GM12865 (cell line): Measurements from ENCODE around the gene ARG1.

Source experiments
- DNase-seq: peaks from one replicate; pipeline ENCODE4 v3.0.0; 2010; ENCODE audit warnings: low read depth
- H3K4me3 ChIP-seq: 2 replicates; pipeline ENCODE4 v1.5.1; 2011; ENCODE audit warnings: mild to moderate bottlenecking, low read depth, low read length, control low read depth
- CTCF ChIP-seq: IDR thresholded peaks from 2 replicates; pipeline ENCODE4 v1.5.1; 2011; ENCODE audit warnings: low read length, control low read depth, low read depth, inconsistent platforms; ENCODE audit not compliant: insufficient read depth; ENCODE audit errors: missing control alignments

The ARG1 gene

GRCh38 chr6:131600716-131601115 is 27.7 kb downstream of the ARG1 start:
- H3K4me3 ChIP-seq = no peak overlapping the region
- DNase-seq = no peak
- TF ChIP-seq CTCF = no peak

- TF ChIP-seq CTCF = no peak
- DNase-seq = no peak
These were observed 29.8 kb downstream of the ARG1 start for GRCh38 chr6:131602781-131603312.

GRCh38 chr6:131613296-131613925 is 40.4 kb downstream of the ARG1 start:
- no peak overlapping the region for H3K4me3 ChIP-seq
- TF ChIP-seq CTCF = no peak
- no peak for DNase-seq

More at GRCh38 chr6:131602781-131603312, 29.8 kb downstream of the ARG1 start:
- no peak overlapping the region for H3K4me3 ChIP-seq

- no peak for DNase-seq
- TF ChIP-seq CTCF = no peak
- H3K4me3 ChIP-seq = no peak overlapping the region
These were observed 42.2 kb downstream of the ARG1 start for GRCh38 chr6:131615275-131615674.

- peak within 1 kb of the TSS; percentile 73 for H3K4me3 ChIP-seq
- DNase-seq = peak; percentile 96
- TF ChIP-seq CTCF = peak; percentile 99
These were observed 55.0 kb downstream of the ARG1 start, which contains the start of gene MED23 for GRCh38 chr6:131627724-131628682. Gene MED23, minus strand, starts transcription at chr6:131628242. Its CDS starts 193 bp downstream, at chr6:131628049.

GRCh38 chr6:131628726-131629125 is 55.7 kb downstream of the ARG1 start:
- no peak for TF ChIP-seq CTCF
- H3K4me3 ChIP-seq = peak overlapping the region; percentile 73
- DNase-seq = no peak
